ENCODE data around the gene EFNB2.

GRCh38 chr13:106522898-106523525 is 12.4 kb downstream of the EFNB2 start:
- no peak for TF ChIP-seq REST (IDR thresholded peaks at IDR 0.05; ENCODE audit: insufficient replicate concordance, low read depth)
- no peak for TF ChIP-seq CTCF (IDR thresholded peaks at IDR 0.05; ENCODE audit: insufficient read depth, low read length)
- TF ChIP-seq POLR2AphosphoS5 (IDR thresholded peaks at IDR 0.05; ENCODE audit: low read depth), result no peak

All from HL-60 (cell line).